IPS DF 4.7 (cell line): ENCODE data around the gene ENOX1.
"Not testable (repeated sequence)": the region's sequence is repeated elsewhere in the genome, so short reads cannot be mapped to it uniquely, and the experiment has no call there.

Source experiments
- DNase-seq: peaks from one replicate; pipeline ENCODE4 v3.0.0-alpha.2; 2013; ENCODE audit warnings: low spot score; ENCODE audit errors: extremely low read depth

The ENOX1 gene

GRCh38 chr13:43441464-43441863, 345.3 kb downstream of the ENOX1 start:
- DNase-seq: no peak

GRCh38 chr13:43434191-43434590, 352.6 kb downstream of the ENOX1 start:
- no peak for DNase-seq

- DNase-seq: no peak
These were observed 353.1 kb downstream of the ENOX1 start for GRCh38 chr13:43433691-43434141.

- DNase-seq: no peak
These were observed 353.8 kb downstream of the ENOX1 start for GRCh38 chr13:43432958-43433357.

- DNase-seq: no peak
These were observed 354.9 kb downstream of the ENOX1 start for GRCh38 chr13:43431841-43432240.

- DNase-seq: no peak
These were observed 355.5 kb downstream of the ENOX1 start for GRCh38 chr13:43431290-43431716.

- DNase-seq: no peak
These were observed 358.1 kb downstream of the ENOX1 start for GRCh38 chr13:43428545-43429296.

GRCh38 chr13:43426355-43426754, 360.4 kb downstream of the ENOX1 start:
- no peak for DNase-seq

GRCh38 chr13:43425234-43425633, 361.5 kb downstream of the ENOX1 start:
- peak; percentile 38 for DNase-seq

GRCh38 chr13:43424412-43424811, 362.4 kb downstream of the ENOX1 start:
- no peak for DNase-seq

GRCh38 chr13:43422116-43422515, 364.7 kb downstream of the ENOX1 start:
- no peak for DNase-seq

- DNase-seq: not testable (repeated sequence)
These were observed 369.9 kb downstream of the ENOX1 start for GRCh38 chr13:43416842-43417241.

GRCh38 chr13:43416408-43416807, 370.4 kb downstream of the ENOX1 start:
- not testable (repeated sequence) for DNase-seq

GRCh38 chr13:43415903-43416391, 370.8 kb downstream of the ENOX1 start:
- not testable (repeated sequence) for DNase-seq

- no peak for DNase-seq
These were observed 372.7 kb downstream of the ENOX1 start for GRCh38 chr13:43414111-43414510.

- DNase-seq: no peak
These were observed 375.0 kb downstream of the ENOX1 start for GRCh38 chr13:43411741-43412140.

GRCh38 chr13:43411211-43411610, 375.6 kb downstream of the ENOX1 start:
- no peak for DNase-seq

GRCh38 chr13:43408274-43408673, 378.5 kb downstream of the ENOX1 start:
- DNase-seq: no peak

GRCh38 chr13:43407023-43407581, 379.7 kb downstream of the ENOX1 start:
- DNase-seq: no peak

- no peak for DNase-seq
These were observed 381.3 kb downstream of the ENOX1 start for GRCh38 chr13:43405457-43405856.

- DNase-seq: no peak
These were observed 384.4 kb downstream of the ENOX1 start for GRCh38 chr13:43402380-43402779.

GRCh38 chr13:43401361-43401760, 385.4 kb downstream of the ENOX1 start:
- no peak for DNase-seq

GRCh38 chr13:43397111-43397510, 389.7 kb downstream of the ENOX1 start:
- DNase-seq: no peak
